Tibial nerve (tissue), 4 donors: Measurements from ENCODE around the gene CRBN. TPM values are rescaled to one million over a fixed set of nuclear protein-coding genes. Genes with fewer than 3 reads are reported as not detected.

Source experiments
- DNase-seq, 2 donors: peaks; one replicate each; pipeline ENCODE4 v3.0.0-alpha.2; 2019; ENCODE audit warnings: low spot score in 2 of 2
- H3K27ac ChIP-seq, 4 donors: fragments of 200-600 bp; sonication (generic) in 3 of 4; one replicate each; pipeline ENCODE4 v1.5.1; 2017 to 2019; ENCODE audit warnings: mild to moderate bottlenecking in 1 of 4
- H3K27me3 ChIP-seq, 2 donors: fragments of 200-600 bp; sonication (generic) in 1 of 2; one replicate each; pipeline versions ENCODE4 v1.5.1 to v1.6.0; 2017 to 2019
- H3K36me3 ChIP-seq, 3 donors: fragments of 200-600 bp; sonication (generic); one replicate each; pipeline ENCODE4 v1.5.1; 2018 to 2019
- H3K4me1 ChIP-seq, 4 donors: fragments of 200-600 bp; sonication (generic) in 3 of 4; one replicate each; pipeline ENCODE4 v1.5.1; 2017 to 2019
- H3K4me3 ChIP-seq, 4 donors: fragments of 200-600 bp; sonication (generic) in 3 of 4; one replicate each; pipeline ENCODE4 v1.5.1; 2017 to 2019; ENCODE audit warnings: mild to moderate bottlenecking in 1 of 4, moderate library complexity in 1 of 4
- H3K9me3 ChIP-seq, 4 donors: fragments of 200-600 bp; sonication (generic) in 3 of 4; one replicate each; pipeline ENCODE4 v1.5.1; 2017 to 2019
- CTCF ChIP-seq, 5 experiments: fragments of 200-600 bp in 3 of 5; fragments of 450-650 bp in 2 of 5; sonication (generic) in 3 of 5; IDR thresholded peaks; one replicate each; pipeline ENCODE4 v1.5.1; 2016 to 2019; ENCODE audit warnings: antibody characterized with exemption in 5 of 5, mild to moderate bottlenecking in 3 of 5, moderate library complexity in 2 of 5
- EP300 ChIP-seq, 2 donors: sonication (generic); formaldehyde crosslinking; IDR thresholded peaks; one replicate each; pipeline ENCODE4 v1.6.1; 2017; ENCODE audit warnings: antibody characterized with exemption in 2 of 2, mild to moderate bottlenecking in 1 of 2
- POLR2A ChIP-seq, 2 donors: fragments of 450-650 bp; IDR thresholded peaks; one replicate each; pipeline ENCODE4 v1.6.1; 2017; ENCODE audit warnings: antibody characterized with exemption in 2 of 2, mild to moderate bottlenecking in 2 of 2, moderate library complexity in 2 of 2
- WGBS, 2 donors: methylation state at CpG; one replicate each; pipeline ENCODE4 v1.1.5; 2018; 5-methylcytosine and 5-hydroxymethylcytosine counted together
- total RNA-seq, 4 donors: library from RNA; depleted of rRNA; stranded (reverse); fragments of >200 nt; gene quantifications; one replicate each; pipeline ENCODE4 v1.1.0, GENCODE V29; 2016

Gene CRBN
- total RNA-seq, 4 donors from 2014 or later = 97.5 to 115 (median 109) TPM

DNA sequence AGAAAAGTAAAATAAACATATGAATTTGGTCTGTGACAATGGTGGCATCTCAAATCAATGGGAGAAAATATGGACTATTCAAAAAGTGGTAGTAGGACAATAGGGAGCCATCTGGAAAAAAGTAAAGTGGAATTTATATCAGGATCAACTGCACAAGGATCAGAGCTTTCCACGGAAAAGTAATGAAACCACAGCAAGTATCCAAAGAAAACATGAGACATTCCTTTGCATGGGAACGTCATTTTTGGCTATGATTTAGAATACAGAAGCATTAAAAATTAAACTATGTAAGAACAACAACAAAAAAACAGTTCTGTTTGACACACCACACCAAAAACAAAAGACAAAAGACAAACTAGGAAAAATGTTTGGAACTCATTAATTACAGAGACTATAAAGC lies 18.7 kb downstream of the CRBN start:
- DNase-seq = no peak
- TF ChIP-seq CTCF (IDR thresholded peaks at IDR 0.05) (no peak), EP300 (IDR thresholded peaks at IDR 0.05) (no peak), POLR2A (IDR thresholded peaks at IDR 0.05) (no peak)
- 22 to 28% methylated on average over 2 of the region's 2 CpGs for WGBS, 2 donors
- Histone ChIP-seq H3K4me1 (peaks cover 0 to 23% (median 0%) of the 10 kb centered on the region in 4 donors), H3K27me3 (no peaks in the 10 kb centered on the region), H3K9me3 (peaks cover 0 to 7% (median 0%) of the 10 kb centered on the region in 4 donors), H3K27ac (peak overlapping the region in 2 of 4 donors; percentile 31 to 34), H3K4me3 (no peak overlapping the region), H3K36me3 (peaks cover 0 to 74% (median 11%) of the 10 kb centered on the region in 3 donors)

DNA sequence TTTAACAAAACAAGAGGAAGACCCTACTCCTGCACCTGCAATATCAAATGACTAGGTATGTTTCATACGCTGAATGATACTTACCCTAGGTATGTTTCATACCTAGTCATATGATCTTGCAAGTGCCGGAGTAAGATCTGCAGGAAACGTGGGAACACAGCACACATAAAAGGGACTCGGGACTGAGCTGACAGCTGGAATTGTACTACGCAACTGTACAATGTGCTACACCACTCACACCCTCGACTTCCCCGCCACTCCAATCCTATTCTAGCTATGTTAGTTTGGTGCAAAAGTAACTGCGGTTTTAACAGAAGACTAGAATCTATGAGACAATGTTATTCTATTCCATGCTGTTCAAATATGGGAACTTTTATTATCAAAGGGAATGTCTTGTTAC lies 22.0 kb downstream of the CRBN start:
- H3K27ac ChIP-seq = no peak overlapping the region
- no peaks in the 10 kb centered on the region for H3K27me3 ChIP-seq
- no peak overlapping the region for H3K4me3 ChIP-seq
- peaks cover 0 to 67% (median 0%) of the 10 kb centered on the region in 3 donors for H3K36me3 ChIP-seq
- H3K4me1 ChIP-seq = peaks cover 0 to 32% (median 0%) of the 10 kb centered on the region in 4 donors
- DNase-seq = no peak
- no peaks in the 10 kb centered on the region for H3K9me3 ChIP-seq
- 90 to 91% methylated on average over 8 of the region's 8 CpGs for WGBS, 2 donors
- TF ChIP-seq CTCF (IDR thresholded peaks at IDR 0.05) (no peak), EP300 (IDR thresholded peaks at IDR 0.05) (no peak), POLR2A (IDR thresholded peaks at IDR 0.05) (no peak)

GRCh38 chr3:3154879-3155610 lies 24.4 kb downstream of the CRBN start:
- H3K27ac ChIP-seq = no peak overlapping the region
- 76 to 80% methylated on average over 5 of the region's 5 CpGs for WGBS, 2 donors

GRCh38 chr3:3151513-3151912 lies 28.0 kb downstream of the CRBN start:
- 86 to 87% methylated on average over 1 of the region's 1 CpG for WGBS, 2 donors
- no peak for DNase-seq
- peaks cover 0 to 10% (median 0%) of the 10 kb centered on the region in 4 donors for H3K4me1 ChIP-seq
- no peak overlapping the region for H3K4me3 ChIP-seq
- no peaks in the 10 kb centered on the region for H3K27me3 ChIP-seq
- H3K9me3 ChIP-seq = no peaks in the 10 kb centered on the region
- peaks cover 6 to 88% (median 9%) of the 10 kb centered on the region in 3 donors for H3K36me3 ChIP-seq
- no peak overlapping the region for H3K27ac ChIP-seq
- TF ChIP-seq CTCF (IDR thresholded peaks at IDR 0.05) = no peak
- no peak for TF ChIP-seq POLR2A (IDR thresholded peaks at IDR 0.05)
- TF ChIP-seq EP300 (IDR thresholded peaks at IDR 0.05) = no peak

More at GRCh38 chr3:3154879-3155610, 24.4 kb downstream of the CRBN start:
- Histone ChIP-seq H3K4me3 (no peak overlapping the region), H3K4me1 (peaks cover 0 to 14% (median 0%) of the 10 kb centered on the region in 4 donors), H3K27me3 (no peaks in the 10 kb centered on the region), H3K36me3 (peaks cover 0 to 85% (median 6%) of the 10 kb centered on the region in 3 donors), H3K9me3 (no peaks in the 10 kb centered on the region)
- DNase-seq = no peak
- TF ChIP-seq POLR2A (IDR thresholded peaks at IDR 0.05) = no peak
- TF ChIP-seq EP300 (IDR thresholded peaks at IDR 0.05) = no peak
- no peak for TF ChIP-seq CTCF (IDR thresholded peaks at IDR 0.05)

- peaks cover 0 to 6% (median 0%) of the 10 kb centered on the region in 4 donors for H3K4me1 ChIP-seq
- H3K4me3 ChIP-seq = no peak overlapping the region
- no peaks in the 10 kb centered on the region for H3K27me3 ChIP-seq
- no peak overlapping the region for H3K27ac ChIP-seq
- WGBS, 2 donors = 86 to 87% methylated on average over 1 of the region's 1 CpG
- no peaks in the 10 kb centered on the region for H3K9me3 ChIP-seq
- TF ChIP-seq POLR2A (IDR thresholded peaks at IDR 0.05) = no peak
- no peak for DNase-seq
- H3K36me3 ChIP-seq = peaks cover 6 to 90% (median 9%) of the 10 kb centered on the region in 3 donors
Measured at GRCh38 chr3:3149560-3149959, 29.9 kb downstream of the CRBN start.
